ENCODE measurements around the gene CATSPERB. TPM values are rescaled to one million over a fixed set of nuclear protein-coding genes. Genes with fewer than 3 reads are reported as not detected.

The CATSPERB gene
- total RNA-seq, result 0.99 to 2.8 TPM (median 2.2 TPM) in 3 replicates
- long read RNA-seq, result 0 reads

GRCh38 chr14:91731986-91732385 is at the start of gene CATSPERB:
Gene CATSPERB, minus strand, starts transcription at chr14:91732086. Its CDS starts 2,607 bp downstream, at chr14:91729479.
- no peak within 1 kb of the TSS for H3K27ac Mint-ChIP-seq (ENCODE audit: unreplicated experiment)
- TF ChIP-seq CTCF (IDR thresholded peaks at IDR 0.05), result no peak
- no peaks in the 10 kb centered on the region for H3K36me3 Mint-ChIP-seq (ENCODE audit: low read depth)
- H3K4me3 Mint-ChIP-seq (ENCODE audit: unreplicated experiment), result no peak within 1 kb of the TSS
- H3K27me3 Mint-ChIP-seq (ENCODE audit: low read depth), result peaks cover 15% of the 10 kb centered on the region
- DNase-seq (ENCODE audit: low spot score), result no peak
- peaks cover 3% of the 10 kb centered on the region for H3K4me1 Mint-ChIP-seq (ENCODE audit: low read depth)
- H3K9me3 Mint-ChIP-seq (ENCODE audit: low read depth), result no peaks in the 10 kb centered on the region

GRCh38 chr14:91780452-91780851 is 48.6 kb upstream of the CATSPERB start:
- no peak for DNase-seq (ENCODE audit: low spot score)
- no peak overlapping the region for H3K27ac Mint-ChIP-seq (ENCODE audit: unreplicated experiment)
- no peak for TF ChIP-seq CTCF (IDR thresholded peaks at IDR 0.05)
- no peak overlapping the region for H3K4me3 Mint-ChIP-seq (ENCODE audit: unreplicated experiment)
- H3K36me3 Mint-ChIP-seq (ENCODE audit: low read depth), result peaks cover 25% of the 10 kb centered on the region
- peaks cover 4% of the 10 kb centered on the region for H3K4me1 Mint-ChIP-seq (ENCODE audit: low read depth)
- H3K27me3 Mint-ChIP-seq (ENCODE audit: low read depth), result peaks cover 7% of the 10 kb centered on the region
- no peaks in the 10 kb centered on the region for H3K9me3 Mint-ChIP-seq (ENCODE audit: low read depth)

GRCh38 chr14:91778217-91778616 is 46.3 kb upstream of the CATSPERB start:
- peaks cover 7% of the 10 kb centered on the region for H3K27me3 Mint-ChIP-seq (ENCODE audit: low read depth)
- peaks cover 4% of the 10 kb centered on the region for H3K4me1 Mint-ChIP-seq (ENCODE audit: low read depth)
- no peaks in the 10 kb centered on the region for H3K9me3 Mint-ChIP-seq (ENCODE audit: low read depth)
- TF ChIP-seq CTCF (IDR thresholded peaks at IDR 0.05), result no peak
- no peak overlapping the region for H3K27ac Mint-ChIP-seq (ENCODE audit: unreplicated experiment)
- no peak overlapping the region for H3K4me3 Mint-ChIP-seq (ENCODE audit: unreplicated experiment)
- DNase-seq (ENCODE audit: low spot score), result no peak
- peaks cover 23% of the 10 kb centered on the region for H3K36me3 Mint-ChIP-seq (ENCODE audit: low read depth)

GRCh38 chr14:91774140-91775096 is 42.5 kb upstream of the CATSPERB start:
- TF ChIP-seq CTCF (IDR thresholded peaks at IDR 0.05), result no peak
- peaks cover 4% of the 10 kb centered on the region for H3K27me3 Mint-ChIP-seq (ENCODE audit: low read depth)
- no peak overlapping the region for H3K27ac Mint-ChIP-seq (ENCODE audit: unreplicated experiment)
- H3K4me1 Mint-ChIP-seq (ENCODE audit: low read depth), result peaks cover 4% of the 10 kb centered on the region
- H3K4me3 Mint-ChIP-seq (ENCODE audit: unreplicated experiment), result no peak overlapping the region
- no peaks in the 10 kb centered on the region for H3K9me3 Mint-ChIP-seq (ENCODE audit: low read depth)
- H3K36me3 Mint-ChIP-seq (ENCODE audit: low read depth), result peaks cover 17% of the 10 kb centered on the region
- no peak for DNase-seq (ENCODE audit: low spot score)

GRCh38 chr14:91770185-91770584 is 38.3 kb upstream of the CATSPERB start:
- H3K9me3 Mint-ChIP-seq (ENCODE audit: low read depth), result no peaks in the 10 kb centered on the region
- no peak for TF ChIP-seq CTCF (IDR thresholded peaks at IDR 0.05)
- no peak overlapping the region for H3K27ac Mint-ChIP-seq (ENCODE audit: unreplicated experiment)
- no peak overlapping the region for H3K4me3 Mint-ChIP-seq (ENCODE audit: unreplicated experiment)
- no peaks in the 10 kb centered on the region for H3K4me1 Mint-ChIP-seq (ENCODE audit: low read depth)
- no peaks in the 10 kb centered on the region for H3K27me3 Mint-ChIP-seq (ENCODE audit: low read depth)
- peaks cover 9% of the 10 kb centered on the region for H3K36me3 Mint-ChIP-seq (ENCODE audit: low read depth)
- no peak for DNase-seq (ENCODE audit: low spot score)
